Ovary (tissue), 9 donors: ENCODE data around the gene MEF2C. TPM values are rescaled to one million over a fixed set of nuclear protein-coding genes. Genes with fewer than 3 reads are reported as not detected.

Source experiments
- DNase-seq, 5 donors: peaks; one replicate each; pipeline ENCODE4 v3.0.0-alpha.2; 2019 to 2020
- H3K27ac ChIP-seq, 2 donors: fragments of 200-600 bp; one replicate each; pipeline versions ENCODE4 v1.5.1 to v1.8.0; 2019 to 2022
- H3K27me3 ChIP-seq: fragments of 200-600 bp; one replicate; pipeline ENCODE4 v1.8.0; 2022
- H3K36me3 ChIP-seq: fragments of 200-600 bp; sonication (generic); one replicate; pipeline ENCODE4 v1.5.1; 2019
- H3K4me1 ChIP-seq: one replicate; pipeline ENCODE4 v1.8.1; 2013; ENCODE audit warnings: mild to moderate bottlenecking, moderate library complexity; ENCODE audit not compliant: insufficient read depth
- H3K4me3 ChIP-seq: fragments of 200-600 bp; sonication (generic); one replicate; pipeline ENCODE4 v1.5.1; 2017
- H3K9me3 ChIP-seq, 2 donors: fragments of 200-600 bp in 1 of 2; sonication (generic) in 1 of 2; one replicate each; pipeline versions ENCODE4 v1.5.1 to v1.8.1; 2013 to 2019; ENCODE audit warnings: mild to moderate bottlenecking in 1 of 2, moderate library complexity in 1 of 2
- EP300 ChIP-seq: sonication (generic); formaldehyde crosslinking; IDR thresholded peaks from one replicate; pipeline ENCODE4 v1.6.1; 2017; ENCODE audit warnings: antibody characterized with exemption
- POLR2A ChIP-seq: fragments of 450-650 bp; IDR thresholded peaks from one replicate; pipeline ENCODE4 v1.6.1; 2017; ENCODE audit warnings: antibody characterized with exemption, mild to moderate bottlenecking, moderate library complexity
- WGBS, 3 donors: extraction: QIAGEN DNeasy Blood & Tissue Kit in 1 of 3; methylation state at CpG; one replicate each; pipeline versions ENCODE4 v1.1.5 to v1.1.7; 2013 to 2017; 5-methylcytosine and 5-hydroxymethylcytosine counted together
- intact Hi-C, 4 donors: fragments of 100-400 bp; cut with DNase I; formaldehyde crosslinking; loops; one replicate each; pipeline versions ENCODE4 v1.11.0 to v1.15.1; 2022 to 2023
- polyA plus RNA-seq, 2 donors: library from polyadenylated mRNA; stranded (reverse); fragments of 200-250 nt in 1 of 2; fragments of 350-450 nt in 1 of 2; fragmentation: Illumina TruSeq in 1 of 2; extraction: RNeasy Lipid Tissue Mini Kit (QIAGEN cat#74804) in 1 of 2; gene quantifications; one replicate each; pipeline ENCODE4 v1.2.3, GENCODE V29; 2013 to 2014
- total RNA-seq, 7 donors: library from RNA; depleted of rRNA in 2 of 7; stranded (reverse); fragments of >200 nt in 2 of 7; fragmentation: NEBNext Ultra II Directional in 3 of 7; extraction: Animal tissue kit (Norgen Biotek cat#: 25700) in 3 of 7; gene quantifications; one replicate each; pipeline versions ENCODE4 v1.1.0 to v1.2.4, GENCODE V29; 2016 to 2023
- TF ChIP-seq, protein P1 (sequence below), 3 donors: fragments of 450-650 bp in 2 of 3; fragments of 200-600 bp in 1 of 3; IDR thresholded peaks; one replicate each; pipeline versions ENCODE4 v1.5.1 to v1.8.0; 2016 to 2022; ENCODE audit warnings: antibody characterized with exemption in 3 of 3, mild to moderate bottlenecking in 1 of 3
- donor health status: DM: no; HTN: no; CAD: no; lungs with moderate emphysema.
- donor health status: DM: no; HTN: no; CAD: no.
- donor health status: Bipolar disorder and iron deficiency.
- donor health status: DM: yes; HTN: yes; CAD: no.
- donor health status: DM: no; HTN: no; CAD: no.
- donor health status: DM: yes; HTN: yes; CAD: no.

MEF2C gene
- total and polyA plus RNA-seq, 9 donors: 27.2 to 91.4 (median 73.8) TPM

DNA sequence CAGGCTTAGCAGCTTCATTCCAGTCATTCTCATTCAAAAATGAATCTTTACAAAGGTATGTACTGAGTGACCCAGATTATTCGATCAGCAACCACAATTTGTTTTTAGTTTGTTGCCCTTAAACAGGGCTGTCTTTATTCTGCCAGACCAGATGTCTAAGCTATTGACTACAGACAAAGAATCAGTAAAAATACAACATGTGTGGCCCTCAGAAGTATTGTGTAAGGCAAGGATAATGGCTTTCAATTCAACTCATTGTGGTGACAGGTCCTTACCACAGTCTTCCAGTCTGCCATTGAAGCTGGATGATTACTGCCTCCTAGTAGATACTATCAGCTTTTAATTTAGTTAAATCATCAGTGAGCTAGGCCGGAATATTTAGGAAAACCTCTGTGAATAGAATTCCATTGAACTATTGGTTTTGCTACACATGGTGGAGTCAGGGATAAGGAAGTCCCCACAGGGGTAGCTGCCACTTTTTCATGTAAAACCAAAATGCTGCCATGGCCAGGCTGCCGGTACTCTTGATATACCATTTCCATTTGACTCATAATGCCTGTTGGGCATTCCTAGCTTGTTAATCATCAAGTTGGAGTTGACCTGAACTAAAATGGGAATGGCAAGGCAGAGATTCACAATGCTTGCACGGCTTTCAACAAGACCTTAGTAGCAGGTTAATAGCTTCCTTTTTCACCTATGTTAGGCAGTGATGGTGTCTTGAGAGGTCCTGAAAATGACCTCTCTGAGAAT is 175.6 kb downstream of the MEF2C start:
- no peaks in the 10 kb centered on the region for H3K4me1 ChIP-seq
- no peaks in the 10 kb centered on the region for H3K27me3 ChIP-seq
- no peak for DNase-seq
- WGBS, 3 donors: 60 to 83% (median 71%) methylated on average over 4 of the region's 4 CpGs
- H3K27ac ChIP-seq: no peak overlapping the region
- no peak overlapping the region for H3K4me3 ChIP-seq
- intact Hi-C loops: no loop called here
- TF ChIP-seq, protein P1, sequence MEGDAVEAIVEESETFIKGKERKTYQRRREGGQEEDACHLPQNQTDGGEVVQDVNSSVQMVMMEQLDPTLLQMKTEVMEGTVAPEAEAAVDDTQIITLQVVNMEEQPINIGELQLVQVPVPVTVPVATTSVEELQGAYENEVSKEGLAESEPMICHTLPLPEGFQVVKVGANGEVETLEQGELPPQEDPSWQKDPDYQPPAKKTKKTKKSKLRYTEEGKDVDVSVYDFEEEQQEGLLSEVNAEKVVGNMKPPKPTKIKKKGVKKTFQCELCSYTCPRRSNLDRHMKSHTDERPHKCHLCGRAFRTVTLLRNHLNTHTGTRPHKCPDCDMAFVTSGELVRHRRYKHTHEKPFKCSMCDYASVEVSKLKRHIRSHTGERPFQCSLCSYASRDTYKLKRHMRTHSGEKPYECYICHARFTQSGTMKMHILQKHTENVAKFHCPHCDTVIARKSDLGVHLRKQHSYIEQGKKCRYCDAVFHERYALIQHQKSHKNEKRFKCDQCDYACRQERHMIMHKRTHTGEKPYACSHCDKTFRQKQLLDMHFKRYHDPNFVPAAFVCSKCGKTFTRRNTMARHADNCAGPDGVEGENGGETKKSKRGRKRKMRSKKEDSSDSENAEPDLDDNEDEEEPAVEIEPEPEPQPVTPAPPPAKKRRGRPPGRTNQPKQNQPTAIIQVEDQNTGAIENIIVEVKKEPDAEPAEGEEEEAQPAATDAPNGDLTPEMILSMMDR (IDR thresholded peaks at IDR 0.05): no peak
- TF ChIP-seq POLR2A: no peak
- no peak for TF ChIP-seq EP300
- no peaks in the 10 kb centered on the region for H3K9me3 ChIP-seq
- H3K36me3 ChIP-seq: no peaks in the 10 kb centered on the region

DNA sequence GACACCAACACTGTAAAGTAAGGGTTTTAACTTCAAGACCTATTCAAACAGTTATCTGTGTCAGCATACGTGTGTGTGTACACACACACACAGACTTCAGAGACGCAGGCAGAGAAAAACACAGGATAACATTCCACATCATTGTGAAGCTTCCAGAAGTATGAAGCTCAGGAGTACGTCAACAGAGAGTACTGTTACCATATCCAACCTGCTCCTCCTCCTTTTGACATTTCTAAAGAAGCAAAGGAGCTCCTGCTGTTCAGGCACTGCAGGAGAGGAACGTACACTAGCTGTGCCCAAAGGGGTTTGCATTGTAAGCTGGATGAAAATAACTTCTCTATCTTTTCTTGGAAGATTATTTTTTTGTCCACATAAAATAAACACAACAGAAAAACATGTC is 180.7 kb downstream of the MEF2C start:
- no peaks in the 10 kb centered on the region for H3K9me3 ChIP-seq
- no peak overlapping the region for H3K4me3 ChIP-seq
- TF ChIP-seq EP300: no peak
- TF ChIP-seq, protein P1 (IDR thresholded peaks at IDR 0.05): no peak
- TF ChIP-seq POLR2A: no peak
- DNase-seq: no peak
- no peak overlapping the region for H3K27ac ChIP-seq
- H3K36me3 ChIP-seq: no peaks in the 10 kb centered on the region
- 35 to 61% (median 49%) methylated on average over 4 of the region's 4 CpGs for WGBS, 3 donors
- intact Hi-C loops: no loop called here
- H3K27me3 ChIP-seq: no peaks in the 10 kb centered on the region
- H3K4me1 ChIP-seq: no peaks in the 10 kb centered on the region

DNA sequence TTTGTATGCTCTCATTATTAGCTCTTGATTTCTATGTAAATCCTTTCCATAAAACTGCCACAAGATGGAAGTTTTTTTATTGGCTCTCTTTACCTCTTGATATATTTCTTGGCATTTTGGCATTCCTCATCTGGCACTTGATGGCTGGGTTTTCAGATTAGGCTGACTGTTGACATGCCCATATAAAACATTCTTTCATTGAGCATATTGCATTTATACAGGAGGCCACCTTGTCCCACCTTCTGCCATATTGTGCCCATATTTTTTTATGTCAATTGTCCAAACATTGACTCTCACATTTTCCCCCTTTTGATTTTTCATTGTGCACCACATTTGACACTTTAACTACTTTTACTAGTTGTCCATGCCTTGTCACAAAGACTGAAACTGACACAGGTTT is 182.9 kb downstream of the MEF2C start:
- H3K27me3 ChIP-seq: no peaks in the 10 kb centered on the region
- no peak overlapping the region for H3K27ac ChIP-seq
- intact Hi-C loops: no loop called here
- DNase-seq: no peak
- TF ChIP-seq, protein P1 (IDR thresholded peaks at IDR 0.05): no peak
- H3K36me3 ChIP-seq: no peaks in the 10 kb centered on the region
- H3K4me1 ChIP-seq: no peaks in the 10 kb centered on the region
- no peaks in the 10 kb centered on the region for H3K9me3 ChIP-seq
- no peak overlapping the region for H3K4me3 ChIP-seq

DNA sequence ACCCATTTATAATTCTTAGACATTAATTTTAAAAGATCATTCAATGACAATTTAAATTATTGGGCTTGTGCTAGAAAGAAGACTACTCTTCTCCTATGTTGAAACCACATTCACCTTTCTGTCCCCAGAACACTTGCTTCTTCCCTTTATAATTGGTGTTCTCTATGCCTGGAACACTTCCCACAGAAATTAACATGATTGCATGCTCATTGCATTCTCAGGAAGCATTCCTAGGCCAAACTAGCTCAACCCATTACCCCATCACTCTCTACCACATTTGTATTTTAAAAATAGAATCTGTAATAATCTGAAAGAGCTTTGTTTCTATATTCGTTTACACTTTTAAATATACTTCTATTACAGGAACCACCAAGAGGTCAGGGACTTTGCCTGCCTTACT is 184.7 kb downstream of the MEF2C start:
- Histone ChIP-seq H3K4me1 (no peaks in the 10 kb centered on the region), H3K27ac (no peak overlapping the region), H3K9me3 (no peaks in the 10 kb centered on the region), H3K36me3 (no peaks in the 10 kb centered on the region), H3K27me3 (no peaks in the 10 kb centered on the region), H3K4me3 (no peak overlapping the region)
- DNase-seq: no peak
- 54 to 70% (median 63%) methylated on average over 1 of the region's 1 CpG for WGBS, 3 donors
- intact Hi-C loops: no loop called here
- TF ChIP-seq, protein P1 (IDR thresholded peaks at IDR 0.05): no peak
